Uterus (tissue), 2 donors: ENCODE measurements around the gene CORT.
A peak's percentile ranks its signal among the peaks of the same experiment; 100 is the strongest.

Experiments used
- POLR2A ChIP-seq, 2 donors: fragments of 450-650 bp; IDR thresholded peaks; one replicate each; pipeline ENCODE4 v1.6.1; 2016; ENCODE audit warnings: antibody characterized with exemption in 2 of 2, mild to moderate bottlenecking in 1 of 2, moderate library complexity in 1 of 2
- TF ChIP-seq, protein P1 (sequence below), 4 experiments: fragments of 200-600 bp in 2 of 4; fragments of 450-650 bp in 2 of 4; sonication (generic) in 2 of 4; IDR thresholded peaks; one replicate each; pipeline ENCODE4 v1.5.1; 2016 to 2019; ENCODE audit warnings: antibody characterized with exemption in 4 of 4, mild to moderate bottlenecking in 2 of 4, moderate library complexity in 1 of 4

DNA sequence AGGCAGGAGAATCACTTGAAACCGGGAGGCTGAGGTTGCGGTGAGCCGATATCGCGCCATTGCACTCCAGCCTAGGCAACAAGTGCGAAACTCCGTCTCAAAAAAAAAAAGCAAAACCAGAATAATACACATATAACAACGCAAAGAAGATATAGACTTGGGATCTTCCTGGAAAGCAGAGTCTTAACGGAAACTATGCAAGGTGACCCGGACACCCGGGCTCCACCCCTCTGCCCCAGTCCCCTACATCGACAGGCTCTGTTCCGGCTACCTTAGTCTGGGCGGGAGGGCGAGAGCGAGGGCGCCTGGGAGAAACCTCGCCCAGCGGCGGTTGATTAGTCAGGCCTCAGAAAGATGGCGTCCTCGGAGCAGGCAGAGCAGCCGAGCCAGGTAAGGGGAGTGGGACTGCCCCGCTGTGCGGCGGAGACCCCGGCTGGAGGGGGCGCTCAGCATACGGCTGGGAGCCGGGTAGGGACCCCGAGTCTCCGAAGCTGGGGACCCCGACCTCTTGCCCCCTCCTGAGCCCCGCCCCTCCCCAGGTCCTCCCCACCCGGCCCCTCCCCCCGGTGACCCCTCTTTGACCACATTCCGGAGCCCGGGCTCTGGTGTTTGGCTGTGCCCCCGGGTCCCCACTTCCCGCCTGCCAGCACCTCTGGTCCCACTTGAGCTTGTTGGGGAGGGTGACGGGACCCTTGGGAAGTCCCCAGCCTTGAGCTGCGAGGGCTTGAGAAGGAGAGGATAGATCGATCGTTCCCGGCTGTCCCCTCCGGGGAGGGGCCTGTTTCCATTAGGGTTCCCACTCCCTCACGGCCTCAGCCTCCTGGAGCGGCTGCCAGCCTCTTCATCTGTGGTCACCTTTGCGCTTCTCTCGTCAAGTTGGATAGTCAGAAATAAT lies 25.0 kb downstream of the CORT start, which contains the start of gene PEX14:
- TF ChIP-seq POLR2A (IDR thresholded peaks at IDR 0.05): peak in 1 of 2 donors; percentile 32
- TF ChIP-seq, protein P1, sequence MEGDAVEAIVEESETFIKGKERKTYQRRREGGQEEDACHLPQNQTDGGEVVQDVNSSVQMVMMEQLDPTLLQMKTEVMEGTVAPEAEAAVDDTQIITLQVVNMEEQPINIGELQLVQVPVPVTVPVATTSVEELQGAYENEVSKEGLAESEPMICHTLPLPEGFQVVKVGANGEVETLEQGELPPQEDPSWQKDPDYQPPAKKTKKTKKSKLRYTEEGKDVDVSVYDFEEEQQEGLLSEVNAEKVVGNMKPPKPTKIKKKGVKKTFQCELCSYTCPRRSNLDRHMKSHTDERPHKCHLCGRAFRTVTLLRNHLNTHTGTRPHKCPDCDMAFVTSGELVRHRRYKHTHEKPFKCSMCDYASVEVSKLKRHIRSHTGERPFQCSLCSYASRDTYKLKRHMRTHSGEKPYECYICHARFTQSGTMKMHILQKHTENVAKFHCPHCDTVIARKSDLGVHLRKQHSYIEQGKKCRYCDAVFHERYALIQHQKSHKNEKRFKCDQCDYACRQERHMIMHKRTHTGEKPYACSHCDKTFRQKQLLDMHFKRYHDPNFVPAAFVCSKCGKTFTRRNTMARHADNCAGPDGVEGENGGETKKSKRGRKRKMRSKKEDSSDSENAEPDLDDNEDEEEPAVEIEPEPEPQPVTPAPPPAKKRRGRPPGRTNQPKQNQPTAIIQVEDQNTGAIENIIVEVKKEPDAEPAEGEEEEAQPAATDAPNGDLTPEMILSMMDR (IDR thresholded peaks at IDR 0.05): peak in 1 of 4 experiments; percentile 8
